Measurements from ENCODE around the gene TRIOBP.
A peak's percentile ranks its signal among the peaks of the same experiment; 100 is the strongest.
"Not testable (repeated sequence)": the region's sequence is repeated elsewhere in the genome, so short reads cannot be mapped to it uniquely, and the experiment has no call there.

The TRIOBP gene

GRCh38 chr22:37696657-37697537 lies at the start of gene TRIOBP:
TRIOBP (plus strand) TSS chr22:37697048; CDS start chr22:37701366, 4,318 bp downstream.
- DNase-seq = peak; percentile 73 to 84 (median 80)

- no peak for DNase-seq
Measured at GRCh38 chr22:37647317-37647716, 49.5 kb upstream of the TRIOBP start.

GRCh38 chr22:37647928-37648327 lies 48.9 kb upstream of the TRIOBP start:
- no peak for DNase-seq

- DNase-seq = no peak
Measured at GRCh38 chr22:37650463-37651136, 46.2 kb upstream of the TRIOBP start.

GRCh38 chr22:37654563-37655251 lies 42.1 kb upstream of the TRIOBP start:
- DNase-seq = no peak

GRCh38 chr22:37655252-37655563 lies 41.6 kb upstream of the TRIOBP start:
- DNase-seq = no peak

GRCh38 chr22:37656583-37656982 lies 40.3 kb upstream of the TRIOBP start:
- not testable (repeated sequence) for DNase-seq

- DNase-seq = no peak
Measured at GRCh38 chr22:37657590-37658132, 39.2 kb upstream of the TRIOBP start.

GRCh38 chr22:37658133-37659065 lies 38.4 kb upstream of the TRIOBP start, which contains the start of gene PDXP:
PDXP (plus strand) TSS chr22:37658723; CDS start chr22:37658783, 60 bp downstream.
- peak; percentile 95 to 98 (median 98) for DNase-seq

- peak in 2 of 6 experiments; percentile 34 to 40 for DNase-seq
Measured at GRCh38 chr22:37659066-37659896, 37.6 kb upstream of the TRIOBP start.

- no peak for DNase-seq
Measured at GRCh38 chr22:37659897-37660708, 36.7 kb upstream of the TRIOBP start.

GRCh38 chr22:37660709-37661045 lies 36.2 kb upstream of the TRIOBP start:
- DNase-seq = no peak

- DNase-seq = peak in 5 of 6 experiments; percentile 10 to 43 (median 23)
Measured at GRCh38 chr22:37661160-37661924, 35.5 kb upstream of the TRIOBP start.

GRCh38 chr22:37662039-37662438 lies 34.8 kb upstream of the TRIOBP start:
- no peak for DNase-seq

- DNase-seq = no peak
Measured at GRCh38 chr22:37663521-37664140, 33.2 kb upstream of the TRIOBP start.

GRCh38 chr22:37664249-37665101 lies 32.4 kb upstream of the TRIOBP start:
- DNase-seq = no peak

GRCh38 chr22:37665487-37665886 lies 31.4 kb upstream of the TRIOBP start:
- DNase-seq = no peak

GRCh38 chr22:37669586-37669985 lies 27.3 kb upstream of the TRIOBP start:
- no peak for DNase-seq
